Loucy (cell line): Measurements from ENCODE around the gene LSM14B.

Experiments
- CTCF ChIP-seq: fragments of 200-600 bp; sonication (generic); conservative IDR thresholded peaks from 2 replicates; pipeline ENCODE4 v1.5.1; 2014; ENCODE audit warnings: mild to moderate bottlenecking, antibody characterized with exemption, low read length
- EZH2phosphoT487 ChIP-seq: fragments of 200-600 bp; IDR thresholded peaks from 2 replicates; pipeline ENCODE4 v1.6.1; 2018; ENCODE audit warnings: antibody characterized with exemption, mild to moderate bottlenecking, moderate library complexity, borderline replicate concordance

GRCh38 chr20:62114894-62115293 lies 7.4 kb upstream of the LSM14B start:
- no peak for TF ChIP-seq CTCF
- TF ChIP-seq EZH2phosphoT487: no peak
